Measurements from ENCODE around the gene FUT8.

- TF ChIP-seq MAFK (IDR thresholded peaks at IDR 0.05; ENCODE audit: low read depth, low read length) (no peak), TBP (IDR thresholded peaks at IDR 0.05; ENCODE audit: low read depth, low read length) (no peak), HDAC6 (IDR thresholded peaks at IDR 0.05; ENCODE audit: low read depth, low read length) (no peak), POLR2AphosphoS5 (IDR thresholded peaks at IDR 0.05; ENCODE audit: low read depth, low read length) (no peak), CHD2 (IDR thresholded peaks at IDR 0.05; ENCODE audit: low read length) (no peak)
Measured at GRCh38 chr14:65423982-65424381, 11.5 kb downstream of the FUT8 start.

All from H1 (cell line).